ENCODE data around the gene PITPNC1. TPM values are rescaled to one million over a fixed set of nuclear protein-coding genes. Genes with fewer than 3 reads are reported as not detected.
"Not testable (repeated sequence)": the region's sequence is repeated elsewhere in the genome, so short reads cannot be mapped to it uniquely, and the experiment has no call there.

Gene PITPNC1
- total RNA-seq, 1 experiment from 2014 or later, result 23.6 TPM

- no peak for DNase-seq (ENCODE audit: low read depth)
Observed at GRCh38 chr17:67576471-67577115, 199.5 kb downstream of the PITPNC1 start.

- DNase-seq (ENCODE audit: low read depth), result no peak
Observed at GRCh38 chr17:67577429-67578141, 200.5 kb downstream of the PITPNC1 start.

DNA sequence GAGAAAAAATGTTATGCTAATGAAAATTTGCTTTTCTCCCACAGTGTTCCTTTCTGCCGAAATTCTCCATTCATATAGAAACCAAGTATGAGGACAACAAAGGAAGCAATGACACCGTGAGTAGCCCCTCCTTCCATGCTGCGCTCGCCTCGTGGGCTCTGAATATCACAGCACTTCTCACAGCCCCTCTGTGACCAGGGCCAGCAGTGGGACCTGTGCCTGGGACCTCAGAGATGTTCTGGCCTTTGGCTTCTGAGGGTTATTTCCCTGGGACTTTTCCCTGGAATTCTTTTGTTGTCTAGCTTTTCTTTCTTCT lies 201.0 kb downstream of the PITPNC1 start:
- DNase-seq (ENCODE audit: low read depth), result no peak

DNA sequence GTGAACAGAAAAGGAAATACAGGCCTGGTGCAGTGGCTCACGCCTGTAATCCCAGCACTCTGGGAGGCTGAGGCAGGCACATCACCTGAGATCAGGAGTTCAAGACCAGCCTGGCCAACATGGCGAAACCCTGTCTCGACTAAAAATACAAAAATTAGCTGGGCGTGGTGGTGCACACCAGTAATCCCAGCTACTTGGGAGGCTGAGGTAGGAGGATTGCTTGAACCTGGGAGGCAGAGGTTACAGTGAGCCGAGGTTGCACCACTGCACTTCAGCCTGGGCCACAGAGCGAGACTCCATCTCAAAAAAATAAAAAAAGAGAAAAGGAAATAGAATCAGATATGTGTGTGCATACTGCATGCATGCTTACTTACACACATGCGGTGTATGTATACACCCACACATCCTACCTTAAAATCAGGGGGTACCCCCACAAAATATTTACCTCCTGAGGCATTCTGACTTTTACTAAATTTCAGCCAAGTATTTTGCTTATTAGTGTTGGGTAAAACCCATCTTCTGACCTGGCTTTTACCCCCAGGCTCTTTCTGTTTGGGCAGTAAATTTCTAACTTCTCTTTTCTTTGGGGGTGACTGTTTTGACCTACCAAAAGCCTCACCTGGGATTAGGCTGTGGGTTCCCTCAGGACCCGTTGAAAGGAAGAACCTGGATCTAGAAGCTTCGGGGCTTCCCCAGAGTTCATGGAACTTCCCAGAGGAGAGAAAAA lies 201.8 kb downstream of the PITPNC1 start:
- not testable (repeated sequence) for DNase-seq (ENCODE audit: low read depth)

DNA sequence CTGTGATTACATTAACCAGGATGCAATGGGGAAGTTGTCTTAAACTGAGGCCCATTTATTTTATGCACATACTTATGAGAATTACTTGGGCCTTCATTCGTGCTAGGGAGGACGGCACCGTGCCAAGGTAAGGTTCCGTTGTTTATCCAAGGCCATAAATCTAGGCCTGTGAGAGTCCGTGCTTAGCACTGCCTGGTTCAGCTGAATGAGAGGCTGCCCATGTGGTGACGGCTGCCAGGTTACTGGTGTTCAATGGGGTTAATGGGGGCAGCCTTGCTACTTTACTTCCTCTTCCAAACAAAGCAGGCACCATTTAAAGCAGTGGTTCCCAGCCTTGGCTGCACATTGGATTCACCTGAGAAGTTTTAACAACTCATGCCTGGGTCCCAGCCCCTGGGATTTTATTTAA lies 205.6 kb downstream of the PITPNC1 start:
- DNase-seq (ENCODE audit: low read depth), result no peak

DNA sequence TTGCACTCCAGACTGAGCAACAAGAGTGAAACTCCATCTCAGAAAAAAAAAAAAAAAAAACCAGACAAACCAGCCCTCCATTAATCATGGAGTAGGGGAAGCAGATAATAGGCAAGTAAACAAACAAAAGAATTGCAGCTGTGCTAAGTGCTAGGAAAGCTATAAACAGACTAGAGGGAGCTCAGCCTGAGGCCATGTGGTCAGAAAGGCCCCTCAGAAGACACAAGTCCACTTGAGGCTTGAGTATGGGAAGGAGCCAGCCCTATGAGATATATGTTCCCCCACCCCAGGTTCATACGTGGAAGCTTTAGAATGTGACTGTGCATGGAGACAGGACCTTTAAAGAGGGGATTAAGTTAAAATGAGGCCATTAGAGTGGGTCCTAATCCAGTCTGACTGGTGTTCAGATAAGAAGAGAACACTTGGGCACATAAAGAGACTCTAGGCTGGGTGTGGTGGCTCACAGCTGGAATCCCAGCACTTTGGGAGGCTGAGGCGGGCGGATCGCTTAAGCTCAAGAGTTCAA lies 208.1 kb downstream of the PITPNC1 start:
- peak; percentile 43 for DNase-seq (ENCODE audit: low read depth)

GRCh38 chr17:67588326-67588725 lies 211.2 kb downstream of the PITPNC1 start:
- no peak for DNase-seq (ENCODE audit: low read depth)

DNA sequence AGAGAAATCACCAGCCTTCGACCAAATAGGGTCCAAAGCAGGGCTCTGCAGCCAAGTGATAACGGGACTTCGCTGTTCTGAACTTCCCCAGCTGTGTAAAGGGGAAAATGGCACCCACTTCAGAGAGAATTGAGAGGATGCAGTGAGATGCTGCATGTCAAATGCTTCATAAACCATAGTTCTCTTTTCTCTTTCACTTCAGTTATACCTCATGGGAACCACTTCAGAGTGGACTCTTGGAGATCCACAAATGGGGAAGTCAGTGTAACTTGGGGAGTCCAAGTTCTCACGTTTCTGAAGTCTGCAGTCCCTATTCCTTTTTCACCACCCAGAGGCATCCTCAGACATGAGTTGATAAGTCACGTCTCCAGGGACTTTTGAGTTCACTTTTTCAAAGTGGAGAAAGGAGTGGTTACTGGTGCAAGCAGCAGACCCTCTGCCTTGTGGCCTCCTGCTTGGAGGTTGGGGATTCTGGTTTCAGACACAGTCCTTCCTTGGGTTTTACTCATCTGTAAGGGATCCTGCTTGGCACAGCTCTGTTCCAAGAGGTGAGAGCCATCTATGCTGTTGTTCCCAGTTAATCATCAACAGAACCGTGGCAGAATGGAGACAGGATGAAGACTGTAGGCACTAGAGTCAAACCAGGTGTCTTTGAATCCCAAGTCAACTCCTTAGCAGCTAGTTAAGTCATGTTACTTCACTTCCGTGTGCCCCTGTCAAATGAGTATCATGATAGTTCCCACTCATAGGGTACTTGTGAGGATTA lies 217.2 kb downstream of the PITPNC1 start:
- no peak for DNase-seq (ENCODE audit: low read depth)

- DNase-seq (ENCODE audit: low read depth), result no peak
Observed at GRCh38 chr17:67600408-67600807, 223.3 kb downstream of the PITPNC1 start.

GRCh38 chr17:67601897-67602296 lies 224.8 kb downstream of the PITPNC1 start:
- DNase-seq (ENCODE audit: low read depth), result peak; percentile 43

DNA sequence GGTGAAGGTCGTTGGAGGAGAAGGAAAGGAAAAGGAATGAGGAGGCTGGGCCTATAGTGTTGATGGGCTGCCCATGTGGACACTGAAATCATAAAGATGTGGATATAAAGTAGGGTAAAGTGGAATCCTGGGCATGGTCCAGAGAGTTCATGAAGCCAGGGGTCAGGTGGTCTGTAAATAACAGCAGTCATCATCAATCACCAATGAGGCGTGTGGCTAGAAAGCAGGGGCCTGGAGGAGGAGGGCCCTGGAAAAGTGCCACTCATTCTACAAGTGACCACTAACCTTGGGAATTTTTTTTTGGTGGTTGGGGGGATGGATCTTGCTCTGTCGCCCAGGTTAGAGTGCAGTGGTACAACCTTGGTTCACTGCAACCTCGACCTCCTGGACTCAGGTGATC lies 225.4 kb downstream of the PITPNC1 start:
- DNase-seq (ENCODE audit: low read depth), result no peak

- peak; percentile 42 for DNase-seq (ENCODE audit: low read depth)
Observed at GRCh38 chr17:67602974-67603373, 225.9 kb downstream of the PITPNC1 start.

GRCh38 chr17:67605256-67605912 lies 228.3 kb downstream of the PITPNC1 start:
- no peak for DNase-seq (ENCODE audit: low read depth)

DNA sequence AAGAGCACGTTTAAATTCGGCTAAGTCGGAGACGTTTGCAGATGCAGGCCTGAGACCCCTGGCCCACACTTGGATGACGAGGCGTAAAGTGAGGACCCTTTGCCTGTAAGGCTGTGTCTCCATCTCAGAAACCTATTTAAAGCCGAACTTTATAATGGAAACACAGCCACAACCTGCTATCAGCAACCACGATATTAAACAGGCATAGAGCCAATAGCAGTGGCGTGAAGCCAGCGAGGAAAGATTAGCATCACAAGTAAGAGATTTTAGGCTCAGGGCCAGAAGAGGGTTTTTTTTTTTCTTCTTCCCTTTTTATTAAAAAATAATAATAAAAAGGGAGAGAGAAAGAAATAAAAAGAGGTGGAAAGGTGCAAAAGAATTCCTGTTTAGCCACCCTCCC lies 229.4 kb downstream of the PITPNC1 start:
- no peak for DNase-seq (ENCODE audit: low read depth)

DNA sequence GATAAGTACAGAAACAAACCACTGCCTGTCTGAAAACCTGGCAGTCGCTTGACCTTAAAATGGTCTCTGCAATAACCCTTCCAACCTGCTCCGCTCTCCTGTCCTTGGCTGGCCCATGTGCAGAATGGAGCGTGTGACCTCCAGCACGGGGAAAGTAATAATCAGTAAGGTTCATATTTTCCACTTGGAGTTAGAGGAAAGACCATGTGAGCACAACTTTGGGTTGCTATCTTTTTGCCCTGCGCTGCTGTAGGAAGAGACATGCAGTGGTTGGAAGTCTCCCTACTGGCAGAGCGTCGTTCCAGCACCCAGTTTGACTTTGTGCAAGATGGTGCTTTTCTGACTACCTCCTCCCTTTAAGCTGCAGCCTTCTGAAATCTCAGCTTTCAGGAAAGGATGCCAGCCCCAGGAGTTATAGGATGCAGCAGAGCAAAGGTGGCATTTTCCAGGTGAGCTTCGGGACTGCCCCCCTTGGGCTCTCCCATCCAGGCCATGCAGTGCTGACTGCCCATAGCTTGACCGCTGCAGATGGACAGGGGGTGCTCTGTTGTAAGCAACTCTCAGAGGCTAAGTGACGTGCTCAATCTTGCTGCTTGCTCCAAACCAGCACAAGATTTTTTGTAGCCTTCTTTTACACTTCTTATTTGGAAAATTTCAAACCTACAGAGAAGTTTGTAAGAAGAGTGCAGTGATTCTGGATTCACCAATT lies 230.0 kb downstream of the PITPNC1 start:
- no peak for DNase-seq (ENCODE audit: low read depth)

- DNase-seq (ENCODE audit: low read depth), result no peak
Observed at GRCh38 chr17:67610061-67610460, 233.0 kb downstream of the PITPNC1 start.

DNA sequence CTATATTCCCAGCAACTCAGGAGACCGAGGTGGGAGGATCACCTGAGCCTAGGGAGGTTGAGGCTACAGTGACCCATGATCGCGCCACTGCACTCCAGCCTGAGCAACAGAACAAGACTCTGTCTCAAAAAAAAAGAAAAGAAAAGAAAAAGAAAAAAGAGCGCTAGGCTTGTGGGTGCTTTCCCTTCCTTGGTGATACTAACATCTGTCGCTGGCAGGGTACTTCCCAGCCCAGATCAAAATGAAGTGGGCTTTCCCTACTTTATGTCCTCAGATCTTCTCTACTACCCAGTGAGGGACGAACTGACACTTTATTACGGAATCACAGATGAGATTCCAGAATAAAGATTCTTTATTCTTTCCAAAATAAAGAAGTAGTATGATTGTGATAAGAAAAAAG lies 236.9 kb downstream of the PITPNC1 start:
- DNase-seq (ENCODE audit: low read depth), result no peak

DNA sequence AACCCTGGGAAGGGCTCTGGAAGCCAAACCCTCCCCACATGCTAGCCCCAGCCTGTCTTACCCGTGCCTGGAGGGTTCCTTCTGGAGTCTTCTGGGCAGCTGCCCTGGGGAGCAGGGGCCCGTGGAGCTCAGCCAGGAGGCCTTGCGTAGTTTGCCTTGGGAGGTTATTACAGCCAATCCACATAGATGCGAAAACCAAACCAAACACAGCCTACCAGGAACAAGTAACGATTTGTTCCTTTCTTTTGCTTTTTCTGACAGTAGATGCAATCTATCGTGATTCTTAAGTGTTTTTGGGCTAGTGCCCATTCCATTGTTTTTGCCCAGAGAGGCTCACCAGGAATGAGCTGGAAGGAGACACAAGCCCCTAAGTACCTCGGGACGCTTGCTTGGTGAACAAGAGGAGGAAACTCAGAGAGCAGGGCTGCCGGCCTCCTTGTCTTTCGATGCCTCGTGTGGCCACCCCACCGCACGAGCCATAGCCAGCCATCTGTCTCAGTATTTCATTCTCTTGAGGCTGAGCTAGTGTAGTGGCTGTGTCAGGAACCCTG lies 238.0 kb downstream of the PITPNC1 start:
- DNase-seq (ENCODE audit: low read depth), result peak; percentile 49

DNA sequence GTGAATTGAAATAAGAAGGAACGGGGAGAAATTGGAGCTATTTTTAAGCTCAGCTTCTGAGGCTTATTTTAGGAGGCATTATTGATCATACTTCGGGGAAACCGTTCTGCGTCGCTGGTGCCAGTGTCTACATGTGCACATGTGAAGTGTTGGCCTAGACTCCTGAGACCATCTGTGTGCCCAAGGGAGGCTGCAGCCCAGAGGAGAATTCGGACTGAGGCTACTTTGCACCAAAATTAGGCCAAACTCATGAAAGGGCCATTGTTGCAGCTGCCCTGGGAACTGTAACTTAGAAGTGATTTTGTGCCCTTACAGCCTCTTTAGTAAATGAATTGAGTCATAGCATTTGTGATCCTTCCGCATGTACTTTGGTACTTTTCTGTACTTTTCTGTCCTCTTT lies 238.7 kb downstream of the PITPNC1 start:
- DNase-seq (ENCODE audit: low read depth), result peak; percentile 43

GRCh38 chr17:67617304-67617899 lies 240.3 kb downstream of the PITPNC1 start:
- DNase-seq (ENCODE audit: low read depth), result no peak

Data from RPMI7951 (cell line).